NAMALWA (cell line): Measurements from ENCODE around the gene SP4.
"Not testable (repeated sequence)": the region's sequence is repeated elsewhere in the genome, so short reads cannot be mapped to it uniquely, and the experiment has no call there.

ENCODE experiments used
- DNase-seq: peaks from one replicate; pipeline ENCODE4 v3.0.0-alpha.2; 2015; ENCODE audit warnings: low spot score

Gene SP4

GRCh38 chr7:21526007-21526406 is 98.1 kb downstream of the SP4 start:
- peak; percentile 47 for DNase-seq

- DNase-seq, result no peak
These were observed 98.6 kb downstream of the SP4 start for GRCh38 chr7:21526448-21526847.

- not testable (repeated sequence) for DNase-seq
These were observed 104.6 kb downstream of the SP4 start for GRCh38 chr7:21532485-21532884.

GRCh38 chr7:21533646-21534045 is 105.8 kb downstream of the SP4 start:
- not testable (repeated sequence) for DNase-seq

GRCh38 chr7:21536445-21537118 is 108.7 kb downstream of the SP4 start:
- DNase-seq, result not testable (repeated sequence)

- DNase-seq, result no peak
These were observed 111.1 kb downstream of the SP4 start for GRCh38 chr7:21538936-21539495.

- no peak for DNase-seq
These were observed 115.1 kb downstream of the SP4 start, which contains the start of gene DNAH11 for GRCh38 chr7:21542891-21543527. Gene DNAH11, plus strand, starts transcription at chr7:21543039. Its CDS starts 207 bp downstream, at chr7:21543246.

GRCh38 chr7:21543528-21544302 is 115.8 kb downstream of the SP4 start:
- no peak for DNase-seq

- DNase-seq, result no peak
These were observed 116.4 kb downstream of the SP4 start for GRCh38 chr7:21544303-21544656.

GRCh38 chr7:21544715-21545114 is 116.8 kb downstream of the SP4 start:
- no peak for DNase-seq

- no peak for DNase-seq
These were observed 119.6 kb downstream of the SP4 start for GRCh38 chr7:21547501-21547900.

GRCh38 chr7:21548491-21548890 is 120.6 kb downstream of the SP4 start:
- DNase-seq, result no peak

- DNase-seq, result no peak
These were observed 122.2 kb downstream of the SP4 start for GRCh38 chr7:21550076-21550475.

- DNase-seq, result peak; percentile 14
These were observed 123.1 kb downstream of the SP4 start for GRCh38 chr7:21550821-21551531.

GRCh38 chr7:21562385-21562784 is 134.5 kb downstream of the SP4 start:
- DNase-seq, result no peak
